NT2/D1 (cell line): ENCODE measurements around the gene MAT1A.

Experiments used
- SUZ12 ChIP-seq: IDR thresholded peaks from 2 replicates; pipeline ENCODE4 v1.6.1; 2011; ENCODE audit not compliant: insufficient read length, insufficient read depth; ENCODE audit errors: extremely low read depth
- YY1 ChIP-seq: IDR thresholded peaks from 2 replicates; pipeline ENCODE4 v1.6.1; 2011; ENCODE audit not compliant: insufficient read length, insufficient read depth
- ZNF274 ChIP-seq: IDR thresholded peaks from 2 replicates; pipeline ENCODE4 v1.6.1; 2011; ENCODE audit warnings: mild to moderate bottlenecking, low read depth, low read length

- TF ChIP-seq SUZ12 = no peak
- no peak for TF ChIP-seq YY1
- TF ChIP-seq ZNF274 = no peak
These were observed 25.1 kb downstream of the MAT1A start for GRCh38 chr10:80264081-80265056.
